ENCODE results near the gene CRBN.

The CRBN gene

GRCh38 chr3:3105246-3105645 lies 74.2 kb downstream of the CRBN start:
- Histone ChIP-seq H3K36me3 (ENCODE audit: low read depth) (no peaks in the 10 kb centered on the region), H3K27ac (ENCODE audit: poor library complexity, severe bottlenecking) (no peak overlapping the region), H3K4me3 (ENCODE audit: severe bottlenecking) (no peak overlapping the region), H3K9me3 (ENCODE audit: severe bottlenecking) (peaks cover 2% of the 10 kb centered on the region), H3K27me3 (ENCODE audit: insufficient read depth, poor library complexity, severe bottlenecking) (no peaks in the 10 kb centered on the region), H3K4me1 (ENCODE audit: insufficient read depth, poor library complexity, severe bottlenecking) (no peaks in the 10 kb centered on the region)
- DNase-seq (ENCODE audit: low spot score): no peak
- TF ChIP-seq CTCF (IDR thresholded peaks at IDR 0.05; ENCODE audit: poor library complexity, severe bottlenecking): no peak
- ATAC-seq (ENCODE audit: low read depth): no peak

GRCh38 chr3:3102751-3103150 lies 76.7 kb downstream of the CRBN start:
- no peak for TF ChIP-seq CTCF (IDR thresholded peaks at IDR 0.05; ENCODE audit: poor library complexity, severe bottlenecking)
- H3K4me1 ChIP-seq (ENCODE audit: insufficient read depth, poor library complexity, severe bottlenecking): no peaks in the 10 kb centered on the region
- H3K4me3 ChIP-seq (ENCODE audit: severe bottlenecking): no peak overlapping the region
- ATAC-seq (ENCODE audit: low read depth) (no peak), DNase-seq (ENCODE audit: low spot score) (no peak)
- no peaks in the 10 kb centered on the region for H3K27me3 ChIP-seq (ENCODE audit: insufficient read depth, poor library complexity, severe bottlenecking)
- H3K36me3 ChIP-seq (ENCODE audit: low read depth): no peaks in the 10 kb centered on the region
- peaks cover 2% of the 10 kb centered on the region for H3K9me3 ChIP-seq (ENCODE audit: severe bottlenecking)
- H3K27ac ChIP-seq (ENCODE audit: poor library complexity, severe bottlenecking): no peak overlapping the region

GRCh38 chr3:3101660-3102458 lies 77.6 kb downstream of the CRBN start:
- H3K9me3 ChIP-seq (ENCODE audit: severe bottlenecking): peaks cover 2% of the 10 kb centered on the region
- H3K27me3 ChIP-seq (ENCODE audit: insufficient read depth, poor library complexity, severe bottlenecking): no peaks in the 10 kb centered on the region
- ATAC-seq (ENCODE audit: low read depth): no peak
- no peak overlapping the region for H3K4me3 ChIP-seq (ENCODE audit: severe bottlenecking)
- DNase-seq (ENCODE audit: low spot score): no peak
- no peaks in the 10 kb centered on the region for H3K4me1 ChIP-seq (ENCODE audit: insufficient read depth, poor library complexity, severe bottlenecking)
- H3K36me3 ChIP-seq (ENCODE audit: low read depth): no peaks in the 10 kb centered on the region
- H3K27ac ChIP-seq (ENCODE audit: poor library complexity, severe bottlenecking): no peak overlapping the region
- TF ChIP-seq CTCF (IDR thresholded peaks at IDR 0.05; ENCODE audit: poor library complexity, severe bottlenecking): no peak
